BE2C (cell line): ENCODE data around the gene P2RY14.

Experiments used
- DNase-seq: peaks from one replicate; pipeline ENCODE4 v3.0.0-alpha.2; 2020
- H3K27me3 ChIP-seq: fragments of 250-450 bp; sonication (Bioruptor Pico); 2 replicates; pipeline ENCODE4 v1.5.1; 2020; ENCODE audit warnings: mild to moderate bottlenecking
- H3K36me3 ChIP-seq: fragments of 250-450 bp; sonication (Bioruptor Pico); 2 replicates; pipeline ENCODE4 v1.5.1; 2020; ENCODE audit warnings: mild to moderate bottlenecking
- H3K4me1 ChIP-seq: fragments of 250-450 bp; sonication (Bioruptor Pico); 2 replicates; pipeline ENCODE4 v1.5.1; 2020
- H3K4me3 ChIP-seq: 2 replicates; pipeline ENCODE4 v1.5.1; 2011; ENCODE audit warnings: low read depth, low read length
- H3K9me3 ChIP-seq: fragments of 250-450 bp; sonication (Bioruptor Pico); 2 replicates; pipeline ENCODE4 v1.5.1; 2020
- CTCF ChIP-seq: IDR thresholded peaks from 2 replicates; pipeline ENCODE4 v1.5.1; 2012; ENCODE audit warnings: mild to moderate bottlenecking, low read depth, low read length

The P2RY14 gene

GRCh38 chr3:151314137-151314536, 35.8 kb upstream of the P2RY14 start:
- no peak overlapping the region for H3K4me3 ChIP-seq
- no peaks in the 10 kb centered on the region for H3K9me3 ChIP-seq
- no peak for TF ChIP-seq CTCF
- DNase-seq = no peak
- H3K27me3 ChIP-seq = no peaks in the 10 kb centered on the region
- no peaks in the 10 kb centered on the region for H3K4me1 ChIP-seq
- H3K36me3 ChIP-seq = no peaks in the 10 kb centered on the region

GRCh38 chr3:151312972-151313371, 34.6 kb upstream of the P2RY14 start:
- no peak for TF ChIP-seq CTCF
- no peaks in the 10 kb centered on the region for H3K36me3 ChIP-seq
- no peaks in the 10 kb centered on the region for H3K9me3 ChIP-seq
- no peak overlapping the region for H3K4me3 ChIP-seq
- DNase-seq = no peak
- H3K27me3 ChIP-seq = no peaks in the 10 kb centered on the region
- no peaks in the 10 kb centered on the region for H3K4me1 ChIP-seq

GRCh38 chr3:151309566-151309965, 31.2 kb upstream of the P2RY14 start:
- DNase-seq = no peak
- Histone ChIP-seq H3K9me3 (no peaks in the 10 kb centered on the region), H3K4me3 (no peak overlapping the region), H3K4me1 (no peaks in the 10 kb centered on the region), H3K36me3 (no peaks in the 10 kb centered on the region), H3K27me3 (no peaks in the 10 kb centered on the region)
- no peak for TF ChIP-seq CTCF

- no peaks in the 10 kb centered on the region for H3K36me3 ChIP-seq
- no peak for DNase-seq
- no peak for TF ChIP-seq CTCF
- no peaks in the 10 kb centered on the region for H3K27me3 ChIP-seq
- no peak overlapping the region for H3K4me3 ChIP-seq
- H3K4me1 ChIP-seq = no peaks in the 10 kb centered on the region
- H3K9me3 ChIP-seq = no peaks in the 10 kb centered on the region
These were observed 29.5 kb upstream of the P2RY14 start for GRCh38 chr3:151307583-151308488.

GRCh38 chr3:151307131-151307530, 28.8 kb upstream of the P2RY14 start:
- no peaks in the 10 kb centered on the region for H3K4me1 ChIP-seq
- no peaks in the 10 kb centered on the region for H3K9me3 ChIP-seq
- H3K4me3 ChIP-seq = no peak overlapping the region

More at GRCh38 chr3:151307131-151307530, 28.8 kb upstream of the P2RY14 start:
- no peak for TF ChIP-seq CTCF
- Histone ChIP-seq H3K27me3 (no peaks in the 10 kb centered on the region), H3K36me3 (no peaks in the 10 kb centered on the region)
- DNase-seq = no peak
